Measurements from ENCODE around the gene CNR2.
A peak's percentile ranks its signal among the peaks of the same experiment; 100 is the strongest.
"Not testable (repeated sequence)": the region's sequence is repeated elsewhere in the genome, so short reads cannot be mapped to it uniquely, and the experiment has no call there.

The CNR2 gene

DNA sequence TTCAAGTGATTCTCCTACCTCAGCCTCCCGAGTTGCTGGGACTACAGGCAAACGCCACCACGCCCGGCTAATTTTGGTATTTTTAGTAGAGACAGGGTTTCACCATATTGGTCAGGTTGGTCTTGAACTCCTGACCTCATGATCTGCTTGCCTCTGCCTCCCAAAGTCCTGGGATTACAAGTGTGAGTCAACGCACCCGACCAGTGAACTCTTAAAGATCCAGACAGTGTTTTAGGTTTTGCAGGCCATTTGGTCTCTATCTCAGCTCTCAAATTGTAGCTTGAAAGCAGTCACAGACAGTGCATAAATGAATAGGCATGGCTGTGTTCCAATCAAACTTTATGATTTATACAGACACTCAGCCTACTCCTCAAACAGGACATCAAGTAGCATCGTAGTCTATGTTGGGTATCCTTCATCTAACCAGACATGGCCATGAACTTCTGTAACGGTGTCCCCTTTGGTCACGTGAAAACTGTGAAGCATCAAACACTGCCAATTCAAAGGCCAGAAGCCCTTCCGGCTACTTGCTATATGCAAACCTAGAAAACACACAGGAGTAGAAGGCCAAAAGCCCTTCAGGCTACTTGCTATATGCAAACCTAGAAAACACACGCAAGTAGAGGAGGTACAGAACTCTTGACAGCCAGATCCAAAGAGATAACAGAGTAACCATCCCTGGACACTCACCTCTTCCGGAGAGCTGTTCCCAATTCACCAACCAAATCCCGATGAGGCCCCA is 48.2 kb downstream of the CNR2 start (continued):
- TF ChIP-seq KLF9 (tag by site-specific recombination; IDR thresholded peaks at IDR 0.05; ENCODE audit: low read depth) (no peak), ZNF350 (tag by site-specific recombination; IDR thresholded peaks at IDR 0.05) (no peak), KLF10 (tag by site-specific recombination; IDR thresholded peaks at IDR 0.05) (no peak), ZNF629 (tag by site-specific recombination; IDR thresholded peaks at IDR 0.05) (no peak), MZF1 (tag by site-specific recombination; IDR thresholded peaks at IDR 0.05; ENCODE audit: borderline replicate concordance) (no peak)
- TF ChIP-seq, protein P1, sequence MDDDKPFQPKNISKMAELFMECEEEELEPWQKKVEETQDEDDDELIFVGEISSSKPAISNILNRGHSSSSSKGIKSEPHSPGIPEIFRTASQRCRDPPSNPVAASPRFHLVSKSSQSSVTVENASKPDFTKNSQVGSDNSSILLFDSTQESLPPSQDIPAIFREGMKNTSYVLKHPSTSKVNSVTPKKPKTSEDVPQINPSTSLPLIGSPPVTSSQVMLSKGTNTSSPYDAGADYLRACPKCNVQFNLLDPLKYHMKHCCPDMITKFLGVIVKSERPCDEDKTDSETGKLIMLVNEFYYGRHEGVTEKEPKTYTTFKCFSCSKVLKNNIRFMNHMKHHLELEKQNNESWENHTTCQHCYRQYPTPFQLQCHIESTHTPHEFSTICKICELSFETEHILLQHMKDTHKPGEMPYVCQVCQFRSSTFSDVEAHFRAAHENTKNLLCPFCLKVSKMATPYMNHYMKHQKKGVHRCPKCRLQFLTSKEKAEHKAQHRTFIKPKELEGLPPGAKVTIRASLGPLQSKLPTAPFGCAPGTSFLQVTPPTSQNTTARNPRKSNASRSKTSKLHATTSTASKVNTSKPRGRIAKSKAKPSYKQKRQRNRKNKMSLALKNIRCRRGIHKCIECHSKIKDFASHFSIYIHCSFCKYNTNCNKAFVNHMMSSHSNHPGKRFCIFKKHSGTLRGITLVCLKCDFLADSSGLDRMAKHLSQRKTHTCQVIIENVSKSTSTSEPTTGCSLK (tag by site-specific recombination; IDR thresholded peaks at IDR 0.05), result no peak

DNA sequence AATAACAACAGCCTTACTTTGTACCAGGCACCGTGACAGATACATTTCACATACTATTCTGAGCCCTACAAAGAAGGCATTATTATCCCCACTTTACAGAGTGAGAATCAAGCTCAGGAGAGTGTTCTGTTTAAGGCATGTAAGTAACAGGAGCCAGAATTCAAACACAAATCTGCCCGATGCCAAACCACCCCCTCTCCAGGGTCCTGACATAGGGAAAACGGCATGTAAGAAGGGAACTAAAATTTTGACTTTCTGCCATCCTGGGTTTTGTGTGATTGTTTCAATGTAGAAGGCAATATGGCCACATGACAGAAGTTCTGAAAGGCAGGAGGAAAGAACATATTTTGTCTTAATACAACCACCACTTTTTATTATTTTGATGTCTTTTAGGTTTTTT is 50.5 kb downstream of the CNR2 start:
- Histone ChIP-seq H3K4me1 (ENCODE audit: control insufficient read depth, insufficient read depth, low read length) (0 out of 2 replicates have a peak, but pooled peaks cover 6% of the 10 kb centered on the region), H3K36me3 (ENCODE audit: control insufficient read depth in 2 of 2, insufficient read depth in 1 of 2, low read length in 2 of 2) (peaks cover 32 to 73% of the 10 kb centered on the region in 2 experiments), H3K4me3 (ENCODE audit: low read depth, low read length) (no peak overlapping the region), H3K9me3 (ENCODE audit: control insufficient read depth, insufficient read depth, low read depth, low read length) (no peaks in the 10 kb centered on the region), H3K27ac (ENCODE audit: extremely low read depth, low read depth, low read length) (no peak overlapping the region)
- TF ChIP-seq, protein P2, sequence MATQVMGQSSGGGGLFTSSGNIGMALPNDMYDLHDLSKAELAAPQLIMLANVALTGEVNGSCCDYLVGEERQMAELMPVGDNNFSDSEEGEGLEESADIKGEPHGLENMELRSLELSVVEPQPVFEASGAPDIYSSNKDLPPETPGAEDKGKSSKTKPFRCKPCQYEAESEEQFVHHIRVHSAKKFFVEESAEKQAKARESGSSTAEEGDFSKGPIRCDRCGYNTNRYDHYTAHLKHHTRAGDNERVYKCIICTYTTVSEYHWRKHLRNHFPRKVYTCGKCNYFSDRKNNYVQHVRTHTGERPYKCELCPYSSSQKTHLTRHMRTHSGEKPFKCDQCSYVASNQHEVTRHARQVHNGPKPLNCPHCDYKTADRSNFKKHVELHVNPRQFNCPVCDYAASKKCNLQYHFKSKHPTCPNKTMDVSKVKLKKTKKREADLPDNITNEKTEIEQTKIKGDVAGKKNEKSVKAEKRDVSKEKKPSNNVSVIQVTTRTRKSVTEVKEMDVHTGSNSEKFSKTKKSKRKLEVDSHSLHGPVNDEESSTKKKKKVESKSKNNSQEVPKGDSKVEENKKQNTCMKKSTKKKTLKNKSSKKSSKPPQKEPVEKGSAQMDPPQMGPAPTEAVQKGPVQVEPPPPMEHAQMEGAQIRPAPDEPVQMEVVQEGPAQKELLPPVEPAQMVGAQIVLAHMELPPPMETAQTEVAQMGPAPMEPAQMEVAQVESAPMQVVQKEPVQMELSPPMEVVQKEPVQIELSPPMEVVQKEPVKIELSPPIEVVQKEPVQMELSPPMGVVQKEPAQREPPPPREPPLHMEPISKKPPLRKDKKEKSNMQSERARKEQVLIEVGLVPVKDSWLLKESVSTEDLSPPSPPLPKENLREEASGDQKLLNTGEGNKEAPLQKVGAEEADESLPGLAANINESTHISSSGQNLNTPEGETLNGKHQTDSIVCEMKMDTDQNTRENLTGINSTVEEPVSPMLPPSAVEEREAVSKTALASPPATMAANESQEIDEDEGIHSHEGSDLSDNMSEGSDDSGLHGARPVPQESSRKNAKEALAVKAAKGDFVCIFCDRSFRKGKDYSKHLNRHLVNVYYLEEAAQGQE (tag by site-specific recombination; IDR thresholded peaks at IDR 0.05), result peak; percentile 47; the same call in 1 of the 2 replicates
- no peak for TF ChIP-seq ZNF785 (tag by site-specific recombination; IDR thresholded peaks at IDR 0.05)
- ChIA-PET POLR2A (no interaction called here), CTCF (no interaction called here)

DNA sequence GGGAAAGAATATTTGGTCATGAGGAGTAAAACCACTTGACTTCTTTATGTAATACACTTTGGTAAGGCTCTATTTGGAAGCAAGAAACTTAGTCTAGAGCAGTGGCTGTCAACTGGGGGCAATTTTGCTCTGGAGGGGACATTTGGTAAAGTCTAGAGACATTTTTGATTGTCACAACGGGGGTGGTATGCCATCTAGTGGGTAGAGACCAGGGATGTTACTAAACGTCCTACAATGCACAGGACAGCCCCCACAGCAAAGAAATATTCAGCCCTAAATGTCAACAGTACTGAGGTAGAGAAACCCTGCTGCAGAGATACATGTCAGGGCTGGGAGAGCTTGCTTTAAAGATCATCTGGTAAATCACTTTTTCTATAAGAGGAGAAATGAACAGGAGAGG is 58.6 kb downstream of the CNR2 start:
- TF ChIP-seq ZNF223 (tag by site-specific recombination; IDR thresholded peaks at IDR 0.05), result no peak
- TF ChIP-seq, protein P3, sequence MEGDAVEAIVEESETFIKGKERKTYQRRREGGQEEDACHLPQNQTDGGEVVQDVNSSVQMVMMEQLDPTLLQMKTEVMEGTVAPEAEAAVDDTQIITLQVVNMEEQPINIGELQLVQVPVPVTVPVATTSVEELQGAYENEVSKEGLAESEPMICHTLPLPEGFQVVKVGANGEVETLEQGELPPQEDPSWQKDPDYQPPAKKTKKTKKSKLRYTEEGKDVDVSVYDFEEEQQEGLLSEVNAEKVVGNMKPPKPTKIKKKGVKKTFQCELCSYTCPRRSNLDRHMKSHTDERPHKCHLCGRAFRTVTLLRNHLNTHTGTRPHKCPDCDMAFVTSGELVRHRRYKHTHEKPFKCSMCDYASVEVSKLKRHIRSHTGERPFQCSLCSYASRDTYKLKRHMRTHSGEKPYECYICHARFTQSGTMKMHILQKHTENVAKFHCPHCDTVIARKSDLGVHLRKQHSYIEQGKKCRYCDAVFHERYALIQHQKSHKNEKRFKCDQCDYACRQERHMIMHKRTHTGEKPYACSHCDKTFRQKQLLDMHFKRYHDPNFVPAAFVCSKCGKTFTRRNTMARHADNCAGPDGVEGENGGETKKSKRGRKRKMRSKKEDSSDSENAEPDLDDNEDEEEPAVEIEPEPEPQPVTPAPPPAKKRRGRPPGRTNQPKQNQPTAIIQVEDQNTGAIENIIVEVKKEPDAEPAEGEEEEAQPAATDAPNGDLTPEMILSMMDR (tag by site-specific recombination; IDR thresholded peaks at IDR 0.05), result peak; percentile 60
- peak; percentile 27 for TF ChIP-seq ZNF654 (tag by site-specific recombination; IDR thresholded peaks at IDR 0.05; ENCODE audit: low read depth)
- Histone ChIP-seq H3K9me3 (ENCODE audit: control insufficient read depth, insufficient read depth, low read depth, low read length) (no peaks in the 10 kb centered on the region), H3K4me3 (ENCODE audit: low read depth, low read length) (no peak overlapping the region), H3K4me1 (ENCODE audit: control insufficient read depth, insufficient read depth, low read length) (no peaks in the 10 kb centered on the region), H3K27ac (ENCODE audit: extremely low read depth, low read depth, low read length) (no peak overlapping the region), H3K36me3 (ENCODE audit: control insufficient read depth in 2 of 2, insufficient read depth in 1 of 2, low read length in 2 of 2) (peaks cover 9 to 70% of the 10 kb centered on the region in 2 experiments)
- CTCF ChIA-PET, result interaction anchor here (0.6 to 3.2 kb wide), 7 partner anchors 10 to 340 kb away, joined by 3 to 18 read pairs (median 4); no protein-coding TSS in a partner anchor
- POLR2A ChIA-PET, result no interaction called here

DNA sequence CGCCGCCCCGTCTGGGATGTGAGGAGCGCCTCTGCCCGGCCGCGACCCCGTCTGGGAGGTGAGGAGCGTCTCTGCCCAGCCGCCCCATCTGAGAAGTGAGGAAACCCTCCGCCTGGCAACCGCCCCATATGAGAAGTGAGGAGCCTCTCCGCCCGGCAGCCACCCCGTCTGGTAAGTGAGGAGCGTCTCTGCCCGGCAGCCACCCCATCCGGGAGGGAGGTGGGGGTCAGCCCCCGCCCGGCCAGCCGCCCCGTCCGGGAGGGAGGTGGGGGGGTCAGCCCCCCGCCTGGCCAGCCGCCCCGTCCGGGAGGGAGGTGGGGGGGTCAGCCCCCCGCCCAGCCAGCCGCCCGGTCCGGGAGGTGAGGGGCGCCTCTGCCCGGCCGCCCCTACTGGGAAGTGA is 60.0 kb downstream of the CNR2 start:
- POLR2A ChIA-PET; H3K4me3 ChIP-seq (ENCODE audit: low read depth, low read length); H3K4me1 ChIP-seq (ENCODE audit: control insufficient read depth, insufficient read depth, low read length); H3K27ac ChIP-seq (ENCODE audit: extremely low read depth, low read depth, low read length); H3K9me3 ChIP-seq (ENCODE audit: control insufficient read depth, insufficient read depth, low read depth, low read length); CTCF ChIA-PET: not testable (repeated sequence)
- H3K36me3 ChIP-seq (ENCODE audit: control insufficient read depth in 2 of 2, insufficient read depth in 1 of 2, low read length in 2 of 2), result peaks cover 4 to 62% of the 10 kb centered on the region in 2 experiments; a peak in 2 of 3 replicates

DNA sequence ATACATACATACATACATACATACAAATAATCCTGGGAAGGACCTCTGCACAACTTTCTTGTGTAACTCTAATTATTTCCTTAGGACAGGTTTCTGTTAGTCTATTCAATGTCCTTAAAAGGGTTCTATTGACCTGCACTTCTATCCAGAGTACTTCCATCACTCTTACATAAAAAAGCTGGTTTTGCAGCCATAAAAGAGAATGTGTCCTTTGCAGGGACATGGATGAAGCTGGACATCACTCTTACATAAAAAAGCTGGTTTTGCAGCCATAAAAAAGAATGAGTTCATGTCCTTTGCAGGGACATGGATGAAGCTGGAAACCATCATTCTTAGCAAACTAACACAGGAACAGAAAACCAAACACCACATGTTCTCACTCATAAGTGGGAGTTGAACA is 61.8 kb downstream of the CNR2 start:
- POLR2A ChIA-PET; H3K27ac ChIP-seq (ENCODE audit: extremely low read depth, low read depth, low read length); H3K9me3 ChIP-seq (ENCODE audit: control insufficient read depth, insufficient read depth, low read depth, low read length); H3K4me3 ChIP-seq (ENCODE audit: low read depth, low read length); H3K4me1 ChIP-seq (ENCODE audit: control insufficient read depth, insufficient read depth, low read length): not testable (repeated sequence)
- CTCF ChIA-PET, result interaction anchor here (0.7 kb wide), 1 partner anchor 65 kb away, joined by 3 read pairs; no protein-coding TSS in a partner anchor
- H3K36me3 ChIP-seq (ENCODE audit: control insufficient read depth in 2 of 2, insufficient read depth in 1 of 2, low read length in 2 of 2), result peaks cover 5 to 61% of the 10 kb centered on the region in 2 experiments; a peak in 2 of 3 replicates

All from HEK293 (cell line).